Astrocyte (in vitro differentiated cells and primary cell): ENCODE data around the gene NPAT.

Experiments
- CTCF ChIP-seq: IDR thresholded peaks from 2 replicates; pipeline ENCODE4 v1.5.1; 2011; ENCODE audit warnings: low read depth, mild to moderate bottlenecking, inconsistent platforms, low read length, moderate library complexity; ENCODE audit not compliant: insufficient read depth
- EZH2 ChIP-seq: IDR thresholded peaks from 2 replicates; pipeline ENCODE4 v1.6.1; 2012; ENCODE audit warnings: mild to moderate bottlenecking, low read length, inconsistent platforms; ENCODE audit not compliant: insufficient read depth

DNA sequence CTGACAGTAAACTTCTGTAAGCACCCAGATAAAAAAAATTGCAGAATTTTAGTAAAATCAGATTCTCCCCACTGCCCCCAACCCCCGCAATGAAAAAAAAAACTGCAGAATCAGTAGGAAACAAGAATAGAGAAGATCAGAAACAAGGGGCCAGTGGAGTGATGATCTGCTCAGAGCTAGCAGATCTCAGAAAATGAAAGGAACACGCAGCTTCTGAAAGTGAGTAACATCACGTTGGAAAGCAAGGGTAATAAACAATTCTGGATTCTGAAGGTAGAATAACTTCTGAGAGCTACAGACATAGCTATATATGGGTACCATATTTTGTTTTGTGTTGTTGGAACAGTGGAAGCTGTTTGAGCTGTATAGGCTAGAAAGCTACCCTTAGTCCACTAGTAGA is 77.8 kb downstream of the NPAT start:
- TF ChIP-seq CTCF: no peak
- no peak for TF ChIP-seq EZH2
